ENCODE measurements around the gene STARD7.

STARD7 gene

GRCh38 chr2:96159084-96159830 is 49.4 kb downstream of the STARD7 start:
- peak; percentile 31 for DNase-seq

- DNase-seq = no peak
Measured at GRCh38 chr2:96158554-96158940, 50.1 kb downstream of the STARD7 start.

GRCh38 chr2:96157649-96158553 is 50.7 kb downstream of the STARD7 start:
- DNase-seq = peak; percentile 74

DNA sequence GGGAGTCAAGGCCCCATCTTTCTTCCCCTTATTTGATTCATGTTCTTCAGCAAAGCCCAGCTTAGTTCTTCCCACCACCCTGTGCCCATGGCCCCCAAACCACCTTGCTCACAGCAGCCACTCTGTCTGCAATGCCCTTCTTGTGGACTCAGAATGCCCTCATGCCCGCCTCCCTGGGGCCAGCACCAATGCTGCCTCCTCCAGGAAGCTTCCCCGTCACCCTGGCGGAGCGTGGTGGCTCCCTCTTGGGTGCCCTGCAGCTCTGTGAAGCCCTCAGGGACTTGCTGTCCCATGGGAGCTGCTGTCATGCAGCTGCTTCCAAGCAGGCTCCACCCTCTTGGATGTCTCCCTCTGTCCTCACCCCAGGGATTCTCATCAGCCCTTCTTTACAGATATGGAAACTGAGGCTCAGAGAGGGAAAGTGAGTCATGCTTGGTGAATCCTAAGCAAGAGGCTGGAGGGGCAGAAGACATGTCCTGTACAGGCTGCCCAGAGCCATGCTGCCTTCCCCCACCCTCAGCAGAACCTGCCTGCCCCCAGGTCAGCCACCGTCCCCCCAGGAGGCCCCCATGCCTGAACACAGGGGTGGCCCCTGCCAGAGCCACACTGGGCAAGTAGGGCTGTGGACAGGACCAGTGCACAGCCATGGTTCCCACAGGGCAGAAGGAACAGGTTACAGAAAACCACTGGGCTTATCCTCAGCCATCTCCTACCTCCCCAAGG is 51.5 kb downstream of the STARD7 start:
- DNase-seq = no peak

- no peak for DNase-seq
Measured at GRCh38 chr2:96156011-96156820, 52.4 kb downstream of the STARD7 start.

DNA sequence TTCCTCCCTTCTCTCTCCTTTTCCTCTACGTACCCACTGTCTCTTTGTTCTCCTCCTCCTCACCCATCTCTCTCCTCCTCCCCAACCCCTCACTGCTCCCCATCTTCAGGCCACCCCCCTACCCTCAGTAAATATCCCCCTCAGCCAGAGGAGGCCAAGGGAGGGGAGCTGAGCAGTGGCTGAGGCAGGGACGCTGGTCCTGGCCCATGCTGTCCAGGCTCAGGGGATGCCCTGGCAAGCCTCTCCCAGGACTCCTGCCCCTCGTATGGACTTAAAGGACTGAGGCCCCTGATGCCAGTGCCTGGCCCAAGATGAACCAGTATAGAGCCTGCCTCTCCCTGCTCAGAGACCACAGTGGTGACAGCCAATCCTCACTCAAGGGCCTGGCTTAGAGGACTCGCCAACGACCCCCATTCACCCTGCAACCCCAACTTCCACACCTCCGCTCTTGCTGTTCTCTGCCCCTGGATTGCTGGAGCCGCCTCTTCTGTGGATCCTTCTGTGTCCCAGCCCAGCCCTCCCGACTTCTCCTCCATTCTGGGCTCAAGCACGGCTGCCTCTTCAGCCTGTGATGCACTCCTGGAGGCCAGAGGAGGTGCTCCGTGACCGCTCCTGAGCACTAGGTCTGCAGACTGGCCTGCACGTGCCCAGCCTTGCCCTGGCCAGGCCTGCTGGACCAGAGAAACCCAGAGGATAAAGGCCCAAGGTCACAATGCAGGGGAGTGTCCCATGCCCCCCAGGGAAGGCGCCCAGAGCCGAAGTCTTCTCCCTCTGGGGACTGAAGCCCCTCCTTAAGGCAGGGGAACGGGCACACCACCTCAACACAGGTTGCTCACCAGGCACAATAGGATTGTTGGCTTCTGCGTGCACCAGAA is 53.9 kb downstream of the STARD7 start:
- DNase-seq = no peak

DNA sequence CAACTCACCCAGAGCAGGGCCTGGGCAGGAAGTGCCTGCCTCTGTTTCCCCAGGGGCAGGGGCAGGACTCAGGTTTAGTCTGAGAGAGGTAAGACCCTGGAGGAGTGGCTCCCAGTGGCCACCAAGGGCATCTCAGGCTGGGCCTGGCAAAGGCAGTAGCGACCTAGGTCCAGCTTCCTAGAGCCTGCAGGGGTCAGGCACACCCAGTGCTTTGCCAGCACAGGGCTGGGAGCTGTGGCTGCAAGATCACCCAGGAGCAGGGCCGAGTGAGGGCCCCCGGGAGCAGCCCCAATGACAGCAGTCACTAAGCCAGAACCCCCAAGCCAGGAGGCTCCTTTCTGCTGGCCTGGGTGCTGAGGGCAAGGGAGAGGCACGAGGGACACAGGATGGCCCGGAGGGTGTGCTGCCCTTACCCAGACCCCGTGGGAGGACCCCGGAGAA is 54.6 kb downstream of the STARD7 start:
- no peak for DNase-seq

- DNase-seq = no peak
Measured at GRCh38 chr2:96153291-96153713, 55.3 kb downstream of the STARD7 start.

DNA sequence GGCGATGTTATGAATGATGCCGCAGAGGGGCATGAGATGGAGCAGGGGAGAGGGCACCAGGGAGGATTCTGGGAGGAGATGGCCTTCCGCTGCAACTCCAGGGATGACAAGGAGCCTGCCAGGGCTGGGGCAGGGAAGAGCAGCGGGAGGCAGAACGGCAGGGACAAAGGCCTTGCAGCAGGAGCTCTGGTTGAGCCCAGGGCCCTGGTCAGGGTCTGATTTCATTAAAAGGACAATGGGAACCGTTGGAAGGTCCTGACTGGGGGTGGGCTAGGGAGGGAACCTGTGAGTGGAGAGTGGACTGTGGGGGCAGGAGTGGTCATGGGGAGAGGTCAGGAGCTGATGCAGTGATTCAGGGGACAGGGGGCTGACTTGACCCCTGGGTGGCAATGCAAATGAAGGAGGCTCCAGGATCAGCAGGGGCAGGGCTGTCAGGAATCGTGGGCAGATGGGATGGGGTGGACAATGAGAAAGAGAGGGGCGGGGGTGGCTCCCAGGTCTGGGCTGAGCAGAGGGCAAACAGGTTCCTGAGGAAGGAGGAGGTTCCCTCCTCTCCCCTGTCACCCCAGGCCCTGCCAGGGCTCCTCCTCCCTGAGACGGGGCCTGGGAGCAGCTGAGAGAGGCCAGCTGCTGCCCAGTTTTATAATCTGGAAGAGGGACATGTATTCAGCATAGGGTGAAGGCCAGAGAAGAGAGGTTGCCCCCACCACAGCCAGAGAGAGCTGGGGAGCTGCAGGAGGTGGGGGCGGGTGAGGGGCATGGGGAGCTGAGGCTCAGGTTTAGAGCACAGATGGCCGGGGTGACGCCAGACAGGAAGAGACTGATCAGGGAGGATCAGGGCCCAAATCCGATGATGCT is 56.1 kb downstream of the STARD7 start:
- no peak for DNase-seq

DNA sequence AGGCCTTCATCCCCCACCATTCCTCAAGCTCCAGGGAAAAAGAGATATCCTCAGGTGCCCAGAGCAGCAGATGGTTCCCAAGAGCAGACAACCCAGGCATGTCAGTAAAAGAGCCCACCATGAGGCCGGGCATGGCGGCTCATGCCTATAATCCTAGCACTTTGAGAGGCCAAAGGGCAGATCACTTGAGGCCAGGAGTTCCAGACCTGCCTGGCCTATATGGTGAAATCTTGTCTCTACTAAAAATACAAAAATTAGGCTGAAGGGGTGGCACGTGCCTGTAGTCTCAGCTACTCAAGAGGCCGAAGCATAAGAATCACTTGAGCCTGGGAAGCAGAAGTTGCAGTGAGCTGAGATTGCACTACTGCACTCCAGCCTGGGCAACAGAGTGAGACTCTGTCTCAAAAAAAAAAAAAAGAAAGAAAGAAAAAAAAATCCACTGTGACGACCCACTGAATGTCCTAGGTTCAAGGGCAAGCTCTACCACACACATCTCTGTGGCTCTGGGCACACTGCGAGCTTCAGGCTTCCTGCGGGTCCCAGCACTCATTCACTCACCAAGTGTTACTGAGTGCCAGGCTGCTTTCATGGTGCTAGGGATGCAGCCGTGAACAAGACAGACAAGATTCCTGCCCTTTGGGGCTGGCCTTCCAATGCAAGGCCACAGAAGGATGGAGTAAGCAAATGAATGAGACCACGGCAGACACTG is 56.9 kb downstream of the STARD7 start:
- no peak for DNase-seq

DNA sequence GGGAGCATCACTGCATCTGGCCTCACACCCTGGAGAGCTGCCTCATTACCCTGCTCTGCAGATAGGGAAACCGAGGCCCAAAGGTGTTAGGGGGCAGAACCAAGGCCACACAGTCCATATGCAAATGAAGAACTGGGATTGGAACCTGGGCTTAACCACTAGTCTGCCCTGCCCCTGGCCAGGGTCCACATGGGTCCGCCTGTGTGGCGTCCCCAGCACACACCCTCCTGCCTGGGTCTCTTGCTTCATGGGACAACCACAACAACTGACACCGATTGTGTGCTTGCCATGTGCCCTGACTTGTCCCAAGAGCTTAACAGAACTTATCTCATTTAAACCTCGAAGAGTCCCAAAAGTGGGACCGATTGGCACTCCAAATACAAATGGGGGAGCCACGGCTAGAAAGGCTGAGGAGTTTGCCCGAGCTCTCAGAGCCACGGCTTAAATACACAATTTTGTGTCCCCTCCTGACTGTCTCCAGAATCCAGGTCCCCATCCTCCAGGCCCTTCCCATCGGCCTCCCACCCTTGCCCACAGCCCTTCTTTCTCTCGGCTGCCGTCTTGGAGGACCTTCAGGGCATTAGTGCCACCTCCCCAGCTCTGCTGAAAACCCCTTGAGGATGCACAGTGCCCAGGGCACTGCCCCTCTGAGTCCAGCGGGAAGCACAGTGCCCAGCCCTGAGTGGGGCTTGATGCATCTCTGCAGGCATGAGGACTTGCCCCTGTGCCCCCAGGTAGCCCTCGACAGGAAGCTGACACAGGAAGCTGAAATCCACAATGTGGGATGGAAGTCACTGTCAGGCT is 57.6 kb downstream of the STARD7 start:
- DNase-seq = no peak

GRCh38 chr2:96150007-96150640 is 58.5 kb downstream of the STARD7 start:
- DNase-seq = no peak

DNA sequence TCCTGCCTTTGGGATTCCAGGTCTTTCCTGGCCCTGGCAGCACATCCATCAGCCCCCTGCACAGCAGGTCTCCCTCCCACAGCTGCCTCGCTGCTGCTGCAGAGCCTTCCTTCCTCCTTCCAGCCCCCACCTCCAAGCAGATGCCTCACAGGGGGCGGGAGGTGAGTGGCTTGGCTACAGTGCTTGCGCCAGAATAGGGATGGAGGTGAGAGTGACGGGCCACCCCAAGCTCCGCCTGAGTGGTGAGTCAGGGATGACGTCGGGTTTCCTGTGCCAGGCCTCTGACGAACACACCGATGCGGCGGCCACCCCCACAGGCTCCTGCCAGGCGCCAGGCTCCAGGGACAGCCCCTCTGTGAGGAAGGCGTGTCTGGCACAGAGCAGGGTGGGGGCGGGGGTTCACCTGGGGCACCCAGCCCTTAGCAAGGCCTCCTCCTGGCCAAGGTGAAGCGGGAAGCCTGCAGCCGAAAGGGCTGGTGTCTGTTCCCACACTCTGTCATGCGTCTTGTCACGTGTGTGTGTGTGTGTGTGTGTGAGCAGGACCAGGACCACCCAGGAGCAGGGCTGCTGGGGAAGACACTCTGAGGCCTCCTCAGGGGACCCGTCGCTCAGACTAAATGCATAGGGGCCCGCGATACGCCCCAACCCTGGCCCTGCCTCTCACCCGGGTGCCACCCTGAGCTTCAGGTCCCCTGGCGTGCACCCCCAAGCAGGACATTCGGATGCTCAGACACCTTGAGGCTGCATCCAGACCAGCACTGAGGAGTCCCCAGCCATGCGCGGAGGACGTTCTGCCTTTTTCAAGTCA is 60.0 kb downstream of the STARD7 start:
- DNase-seq = peak; percentile 98

- DNase-seq = no peak
Measured at GRCh38 chr2:96147593-96148201, 60.9 kb downstream of the STARD7 start.

DNA sequence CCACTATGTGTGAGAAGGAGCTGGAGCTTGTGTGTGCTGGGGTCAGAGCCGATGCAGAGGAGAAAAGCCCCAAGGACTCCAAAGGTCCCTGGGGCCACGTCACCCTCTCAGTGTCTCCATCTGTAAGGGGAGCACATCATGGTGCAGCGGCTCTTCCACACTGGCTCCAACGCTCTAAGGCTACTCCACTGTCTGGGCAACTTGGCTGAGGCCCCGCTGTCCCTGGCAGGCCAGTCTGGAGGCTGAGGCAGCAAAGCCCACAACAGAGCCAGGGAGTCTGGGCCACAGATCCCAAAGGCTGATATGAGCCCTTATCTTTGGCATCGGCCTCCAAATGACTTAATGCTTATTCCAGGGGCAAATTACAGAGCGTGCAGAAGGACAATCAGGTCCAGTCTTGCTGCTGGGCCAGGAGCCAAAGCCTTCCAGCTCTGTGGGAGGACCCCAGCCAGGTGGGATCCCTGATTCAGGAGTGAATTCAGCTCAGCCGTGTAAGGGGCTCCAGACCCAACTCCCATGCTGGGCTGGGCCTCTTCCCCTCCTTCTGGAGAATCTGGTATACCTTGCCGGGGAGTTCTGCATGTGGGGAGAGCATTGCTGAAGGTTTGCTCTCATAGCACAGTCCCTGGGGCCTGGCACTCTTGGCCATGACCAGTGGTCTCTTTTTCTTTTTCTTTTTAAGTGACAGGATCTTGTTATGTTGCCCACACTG is 61.6 kb downstream of the STARD7 start:
- DNase-seq = no peak

DNA sequence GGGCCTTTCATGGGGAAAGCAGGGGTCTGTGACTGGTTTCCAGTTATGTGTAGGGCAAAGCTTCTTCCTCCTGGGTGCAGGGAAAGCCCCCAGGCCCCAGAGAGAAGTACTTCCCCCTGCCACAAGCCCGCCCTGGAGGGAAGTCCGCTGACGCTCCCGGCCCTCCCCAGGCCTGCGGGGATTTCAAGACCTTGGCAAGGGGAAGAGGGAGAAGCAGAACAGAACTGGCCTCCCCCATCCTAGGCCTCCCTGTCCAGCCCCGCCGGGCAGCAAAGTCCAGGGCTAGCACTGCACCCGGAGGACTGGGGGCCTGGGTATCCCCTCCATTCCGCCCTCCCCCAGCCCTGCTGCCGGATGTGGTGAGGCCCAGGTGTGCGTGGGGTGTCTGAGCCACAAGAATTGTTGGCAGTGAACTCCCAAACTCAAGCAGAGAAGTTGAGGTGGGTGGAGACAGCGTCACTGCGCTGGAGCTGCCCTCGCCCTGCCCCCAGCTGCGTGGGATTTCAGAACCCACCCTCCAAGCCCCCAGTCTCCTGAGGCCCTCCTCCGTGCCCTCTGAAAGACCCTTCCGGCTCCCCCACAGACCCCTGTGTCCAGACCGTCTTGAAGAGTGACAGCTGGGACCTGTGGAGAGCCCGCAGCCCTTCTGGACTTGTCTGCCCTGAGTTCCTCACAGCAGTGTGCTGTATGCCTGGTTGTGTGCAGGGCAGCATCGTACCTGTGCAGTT is 62.3 kb downstream of the STARD7 start:
- peak; percentile 86 for DNase-seq
